Kidney glomerular epithelial cell (primary cell): ENCODE results near the gene ZNF474.

Experiments used
- DNase-seq: peaks from one replicate; lab custom pipeline; 2025; lab: John Stamatoyannopoulos, UW

ZNF474 gene

GRCh38 chr5:122153774-122154173 lies 24.4 kb downstream of the ZNF474 start:
- DNase-seq, result no peak

GRCh38 chr5:122154491-122154890 lies 25.1 kb downstream of the ZNF474 start:
- no peak for DNase-seq

GRCh38 chr5:122154910-122155309 lies 25.6 kb downstream of the ZNF474 start:
- no peak for DNase-seq

GRCh38 chr5:122155546-122155945 lies 26.2 kb downstream of the ZNF474 start:
- no peak for DNase-seq

GRCh38 chr5:122156724-122157325 lies 27.5 kb downstream of the ZNF474 start:
- peak; percentile 33 for DNase-seq

- no peak for DNase-seq
These were observed 32.8 kb downstream of the ZNF474 start for GRCh38 chr5:122162100-122162638.

GRCh38 chr5:122163121-122164069 lies 34.0 kb downstream of the ZNF474 start:
- DNase-seq, result peak; percentile 78

- DNase-seq, result no peak
These were observed 34.7 kb downstream of the ZNF474 start for GRCh38 chr5:122164070-122164435.

GRCh38 chr5:122164831-122165558 lies 35.6 kb downstream of the ZNF474 start:
- no peak for DNase-seq

- DNase-seq, result peak; percentile 75
These were observed 36.3 kb downstream of the ZNF474 start for GRCh38 chr5:122165559-122166078.

- no peak for DNase-seq
These were observed 40.2 kb downstream of the ZNF474 start for GRCh38 chr5:122169350-122170103.

- peak; percentile 26 for DNase-seq
These were observed 41.3 kb downstream of the ZNF474 start for GRCh38 chr5:122170620-122171019.

- no peak for DNase-seq
These were observed 42.9 kb downstream of the ZNF474 start for GRCh38 chr5:122172207-122172606.

GRCh38 chr5:122173474-122174415 lies 44.4 kb downstream of the ZNF474 start:
- DNase-seq, result no peak

GRCh38 chr5:122175091-122175490 lies 45.7 kb downstream of the ZNF474 start:
- no peak for DNase-seq

GRCh38 chr5:122175852-122176251 lies 46.5 kb downstream of the ZNF474 start:
- DNase-seq, result no peak

- DNase-seq, result no peak
These were observed 47.8 kb downstream of the ZNF474 start for GRCh38 chr5:122177161-122177560.

GRCh38 chr5:122179701-122180100 lies 50.4 kb downstream of the ZNF474 start:
- no peak for DNase-seq

GRCh38 chr5:122180146-122180712 lies 50.9 kb downstream of the ZNF474 start:
- no peak for DNase-seq
